K562 (cell line): ENCODE results near the gene ELK4. TPM values are rescaled to one million over a fixed set of nuclear protein-coding genes. Genes with fewer than 3 reads are reported as not detected.

ENCODE experiments used
- ATF1 ChIP-seq, 2 experiments: fragments of 450-650 bp in 1 of 2; IDR thresholded peaks; 2 replicates each; pipeline ENCODE4 v1.6.1; 2016; ENCODE audit warnings: missing compliant biosample characterization in 1 of 2, missing genetic modification characterization in 1 of 2
- CTBP1 ChIP-seq: fragments of 450-650 bp; IDR thresholded peaks from 2 replicates; pipeline ENCODE4 v1.6.1; 2016; ENCODE audit warnings: borderline replicate concordance
- FOXP1 ChIP-seq: sonication (generic); formaldehyde crosslinking; IDR thresholded peaks from 2 replicates; pipeline ENCODE4 v1.8.0; 2022; ENCODE audit warnings: mild to moderate bottlenecking, missing genetic modification reagents
- HDAC2 ChIP-seq: fragments of 450-650 bp; IDR thresholded peaks from 2 replicates; pipeline ENCODE4 v1.6.1; 2016; ENCODE audit warnings: mild to moderate bottlenecking
- HSF4 ChIP-seq: fragments of 250-450 bp; sonication (Bioruptor Pico); IDR thresholded peaks from 2 replicates; pipeline ENCODE4 v2.1.2; 2022; ENCODE audit warnings: mild to moderate bottlenecking, moderate library complexity, borderline replicate concordance
- KLF6 ChIP-seq: fragments of 250-450 bp; sonication (Bioruptor Pico); IDR thresholded peaks from 2 replicates; pipeline ENCODE4 v1.4.0; 2020; ENCODE audit warnings: mild to moderate bottlenecking, moderate library complexity, borderline replicate concordance
- LEF1 ChIP-seq: fragments of 450-650 bp; IDR thresholded peaks from 2 replicates; pipeline ENCODE4 v1.6.1; 2016; ENCODE audit warnings: mild to moderate bottlenecking
- MBD2 ChIP-seq: sonication (generic); IDR thresholded peaks from 2 replicates; pipeline ENCODE4 v1.6.1; 2016; ENCODE audit warnings: low read depth, borderline replicate concordance
- MTA3 ChIP-seq: fragments of 450-650 bp; formaldehyde crosslinking; IDR thresholded peaks from 2 replicates; pipeline ENCODE4 v1.6.1; 2017; ENCODE audit warnings: mild to moderate bottlenecking, borderline replicate concordance
- RAD51 ChIP-seq: fragments of 450-650 bp; IDR thresholded peaks from 2 replicates; pipeline ENCODE4 v1.7.1; 2016; ENCODE audit warnings: low read depth, mild to moderate bottlenecking, borderline replicate concordance
- RBM15 ChIP-seq: fragments of 200-400 bp; formaldehyde crosslinking; IDR thresholded peaks from 2 replicates; pipeline ENCODE4 v1.6.1; 2018; ENCODE audit warnings: mild to moderate bottlenecking, low read length, moderate library complexity; ENCODE audit not compliant: insufficient read depth
- RHOXF2B ChIP-seq: fragments of 250-450 bp; sonication (Bioruptor Pico); conservative IDR thresholded peaks from 2 replicates; pipeline ENCODE4 v1.5.1; 2021
- STAT5A ChIP-seq: IDR thresholded peaks from 2 replicates; pipeline ENCODE4 v1.6.1; 2012; ENCODE audit warnings: low read length, inconsistent platforms, borderline replicate concordance
- TBL1XR1 ChIP-seq, 2 experiments: IDR thresholded peaks; 2 replicates each; pipeline ENCODE4 v1.6.1; 2012; ENCODE audit warnings: improper control_type of control experiment in 2 of 2, low read length in 2 of 2, mild to moderate bottlenecking in 1 of 2
- TSC22D4 ChIP-seq: fragments of 450-650 bp; IDR thresholded peaks from 2 replicates; pipeline ENCODE4 v1.6.1; 2016; ENCODE audit warnings: missing genetic modification characterization, missing biosample characterization, control low read depth
- ZBTB26 ChIP-seq: fragments of 450-650 bp; formaldehyde crosslinking; IDR thresholded peaks from 2 replicates; pipeline ENCODE4 v1.4.0; 2022; ENCODE audit warnings: missing genetic modification characterization
- ZBTB7A ChIP-seq: IDR thresholded peaks from 2 replicates; pipeline ENCODE4 v1.6.1; 2011; ENCODE audit warnings: low read depth, mild to moderate bottlenecking, low read length, moderate library complexity, borderline replicate concordance; ENCODE audit not compliant: control insufficient read depth
- ZNF311 ChIP-seq: fragments of 250-450 bp; sonication (Bioruptor Pico); IDR thresholded peaks from 2 replicates; pipeline ENCODE4 v1.4.0; 2020; ENCODE audit warnings: mild to moderate bottlenecking, moderate library complexity
- ZNF449 ChIP-seq: fragments of 250-450 bp; sonication (Bioruptor Pico); IDR thresholded peaks from 2 replicates; pipeline ENCODE4 v1.8.0; 2022; ENCODE audit warnings: moderate library complexity, mild to moderate bottlenecking, inconsistent platforms
- ZNF507 ChIP-seq: conservative IDR thresholded peaks from 2 replicates; pipeline ENCODE4 v1.6.1; 2017; ENCODE audit warnings: missing genetic modification characterization, missing compliant biosample characterization
- polyA plus RNA-seq, 8 experiments: library from polyadenylated mRNA; depleted of rRNA in 4 of 8; stranded (reverse) in 5 of 8; unstranded in 3 of 8; fragments of >200 nt; fragmentation: Nextera tagmentation in 2 of 8; fragmentation: Illumina TruSeq in 1 of 8; extraction: Ambion mirVana in 2 of 8; extraction: Trizol in 1 of 8; gene quantifications; 2 replicates each; pipeline versions ENCODE4 v1.2.1 to v1.2.3, GENCODE V29; 2011 to 2014; ENCODE audit warnings: inconsistent platforms in 1 of 8, missing spikeins in 1 of 8
- total RNA-seq, 7 experiments: library from RNA; depleted of rRNA in 6 of 7; stranded (reverse); fragments of >200 nt in 6 of 7; fragmentation: Illumina TruSeq in 2 of 7; extraction: Trizol in 2 of 7; gene quantifications; 2 replicates each; pipeline versions ENCODE4 v1.2.1 to v1.2.3, GENCODE V29; 2011 to 2021; ENCODE audit warnings: low replicate concordance in 1 of 7

The ELK4 gene
- total and polyA plus RNA-seq, 9 of the 15 experiments (the other 6 are each of a cell fraction or from before 2014, with no cell fraction given): 2.0 to 21.7 (median 9.2) TPM

- TF ChIP-seq ATF1 (CRISPR knock-in tag; IDR thresholded peaks at IDR 0.05) (peak; percentile 79), ATF1 (tag; IDR thresholded peaks at IDR 0.05) (peak; percentile 96), ZNF507 (tag) (no peak), ZBTB26 (CRISPR knock-in tag) (no peak), STAT5A (no peak), TBL1XR1 (IDR thresholded peaks at IDR 0.05; ENCODE audit: low read length in 2 of 2) (peak in 1 of 2 experiments; percentile 75; a peak in 2 of 4 replicates), FOXP1 (no peak; the same call in 1 of the 2 replicates), ZNF311 (CRISPR knock-in tag) (no peak), CTBP1 (peak; percentile 95), TSC22D4 (tag) (no peak), KLF6 (CRISPR knock-in tag) (peak; percentile 77; the same call in 1 of the 2 replicates), MTA3 (peak; percentile 97), RBM15 (no peak), RAD51 (no peak; the same call in 1 of the 2 replicates), LEF1 (no peak), HSF4 (CRISPR knock-in tag) (no peak), RHOXF2B (CRISPR knock-in tag) (no peak), ZNF449 (CRISPR knock-in tag) (no peak), HDAC2 (no peak), MBD2 (peak; percentile 68; the same call in 1 of the 2 replicates), ZBTB7A (peak; percentile 98)
Observed at GRCh38 chr1:205631768-205632668, at the start of gene ELK4 (continued).
